Aortic smooth muscle cell (primary cell): Measurements from ENCODE around the gene MT1B. TPM values are rescaled to one million over a fixed set of nuclear protein-coding genes. Genes with fewer than 3 reads are reported as not detected.

Experiments
- total RNA-seq: library from RNA; depleted of rRNA; stranded (reverse); fragments of >200 nt; gene quantifications from 2 replicates; pipeline ENCODE4 v1.2.3, GENCODE V29; 2014

The MT1B gene
- total RNA-seq = not detected in 2 replicates

GRCh38 chr16:56651586-56651985 lies at the start of gene MT1B:
MT1B (plus strand) TSS chr16:56651886; CDS start chr16:56651954, 68 bp downstream.

GRCh38 chr16:56608043-56608875 lies 43.4 kb upstream of the MT1B start, which contains the start of gene MT2A:
MT2A (plus strand) TSS chr16:56608584; CDS start chr16:56608656, 72 bp downstream.

GRCh38 chr16:56625140-56625942 lies 26.3 kb upstream of the MT1B start, which contains the start of gene MT1E:
MT1E (plus strand) TSS chr16:56625781; CDS start chr16:56625852, 71 bp downstream.

GRCh38 chr16:56632156-56632847 lies 19.4 kb upstream of the MT1B start, which contains the start of gene MT1M:
MT1M (plus strand) TSS chr16:56632659; CDS start chr16:56632732, 73 bp downstream.

GRCh38 chr16:56637814-56638750 lies 13.6 kb upstream of the MT1B start, which contains the start of gene MT1A:
MT1A (plus strand) TSS chr16:56638666; CDS start chr16:56638739, 73 bp downstream.

GRCh38 chr16:56657555-56658326 lies 6.1 kb downstream of the MT1B start, which contains the start of gene MT1F:
MT1F (plus strand) TSS chr16:56657959; CDS start chr16:56658059, 100 bp downstream.

GRCh38 chr16:56667581-56668571 lies 16.2 kb downstream of the MT1B start, which contains the start of gene MT1G:
MT1G (minus strand) TSS chr16:56668065; CDS start chr16:56667993, 72 bp downstream.

GRCh38 chr16:56669005-56669839 lies 17.5 kb downstream of the MT1B start, which contains the start of gene MT1H:
MT1H (plus strand) TSS chr16:56669814; CDS start chr16:56669885, 71 bp downstream.

GRCh38 chr16:56681939-56682702 lies 30.4 kb downstream of the MT1B start, which contains the start of gene MT1X:
MT1X (plus strand) TSS chr16:56682470; CDS start chr16:56682541, 71 bp downstream.

Other genes starting within 250 kb of the MT1B start
- 205 and 271 TPM in 2 replicates for gene AMFR, start 226.3 kb upstream of the MT1B start, total RNA-seq
- 53.8 and 59.7 TPM in 2 replicates for gene NUDT21, start 200.6 kb upstream of the MT1B start, total RNA-seq
- gene OGFOD1, start 200.3 kb upstream of the MT1B start, total RNA-seq = 88.2 and 97.0 TPM in 2 replicates
- gene BBS2, start 131.9 kb upstream of the MT1B start, total RNA-seq = 64.7 and 65.5 TPM in 2 replicates
- not detected in 2 replicates for gene MT4, start 86.8 kb upstream of the MT1B start, total RNA-seq
- not detected in 2 replicates for gene MT3, start 62.4 kb upstream of the MT1B start, total RNA-seq
- 56.0 and 84.2 TPM in 2 replicates for gene MT2A, start 43.3 kb upstream of the MT1B start, total RNA-seq
- gene MT1E, start 26.1 kb upstream of the MT1B start, total RNA-seq = 78.0 and 90.1 TPM in 2 replicates
- 1.1 and 2.0 TPM in 2 replicates for gene MT1M, start 19.2 kb upstream of the MT1B start, total RNA-seq
- 0.44 TPM in 1 of 2 replicates, not detected in the other for gene MT1A, start 13.2 kb upstream of the MT1B start, total RNA-seq
- gene MT1F, start 6.1 kb downstream of the MT1B start, total RNA-seq = 0.19 and 0.79 TPM in 2 replicates
- not detected in 2 replicates for gene MT1G, start 16.2 kb downstream of the MT1B start, total RNA-seq
- not detected in 2 replicates for gene MT1H, start 17.9 kb downstream of the MT1B start, total RNA-seq
- 8.8 and 14.4 TPM in 2 replicates for gene MT1X, start 30.6 kb downstream of the MT1B start, total RNA-seq
- gene NUP93, start 78.2 kb downstream of the MT1B start, total RNA-seq = 46.0 and 61.3 TPM in 2 replicates
- gene SLC12A3, start 213.3 kb downstream of the MT1B start, total RNA-seq = not detected in 2 replicates